Measurements from ENCODE around the gene ARSB.
"Not testable (repeated sequence)": the region's sequence is repeated elsewhere in the genome, so short reads cannot be mapped to it uniquely, and the experiment has no call there.

Gene ARSB

GRCh38 chr5:78763659-78764189, 221.4 kb downstream of the ARSB start:
- no peaks in the 10 kb centered on the region for H3K27me3 Mint-ChIP-seq
- H3K27ac Mint-ChIP-seq: no peak overlapping the region
- no peak overlapping the region for H3K4me3 Mint-ChIP-seq
- peaks cover 33% of the 10 kb centered on the region for H3K4me1 Mint-ChIP-seq
- H3K9me3 Mint-ChIP-seq: peaks cover 6% of the 10 kb centered on the region
- DNase-seq (ENCODE audit: low spot score in 2 of 2): no peak
- no peak for ATAC-seq (ENCODE audit: low read depth)
- H3K36me3 Mint-ChIP-seq: peaks cover 5% of the 10 kb centered on the region

GRCh38 chr5:78762743-78763142, 222.4 kb downstream of the ARSB start:
- H3K4me3 Mint-ChIP-seq; H3K9me3 Mint-ChIP-seq; H3K27ac Mint-ChIP-seq; H3K27me3 Mint-ChIP-seq; H3K36me3 Mint-ChIP-seq; ATAC-seq (ENCODE audit: low read depth); DNase-seq (ENCODE audit: low spot score in 2 of 2): not testable (repeated sequence)
- peaks cover 39% of the 10 kb centered on the region for H3K4me1 Mint-ChIP-seq

- DNase-seq (ENCODE audit: low spot score in 2 of 2) (no peak), ATAC-seq (ENCODE audit: low read depth) (no peak)
- H3K36me3 Mint-ChIP-seq: peaks cover 10% of the 10 kb centered on the region
- H3K4me3 Mint-ChIP-seq: no peak overlapping the region
- H3K27ac Mint-ChIP-seq: no peak overlapping the region
- H3K27me3 Mint-ChIP-seq: no peaks in the 10 kb centered on the region
- H3K4me1 Mint-ChIP-seq: peaks cover 48% of the 10 kb centered on the region
- H3K9me3 Mint-ChIP-seq: peaks cover 6% of the 10 kb centered on the region
These were observed 223.3 kb downstream of the ARSB start for GRCh38 chr5:78761840-78762239.

GRCh38 chr5:78760770-78761169, 224.3 kb downstream of the ARSB start:
- H3K9me3 Mint-ChIP-seq: peaks cover 6% of the 10 kb centered on the region
- peaks cover 47% of the 10 kb centered on the region for H3K4me1 Mint-ChIP-seq
- ATAC-seq (ENCODE audit: low read depth) (no peak), DNase-seq (ENCODE audit: low spot score in 2 of 2) (no peak)
- H3K27me3 Mint-ChIP-seq: no peaks in the 10 kb centered on the region
- H3K27ac Mint-ChIP-seq: peak overlapping the region; percentile 23
- peaks cover 10% of the 10 kb centered on the region for H3K36me3 Mint-ChIP-seq
- H3K4me3 Mint-ChIP-seq: peak overlapping the region; percentile 1

GRCh38 chr5:78760366-78760765, 224.7 kb downstream of the ARSB start:
- peak; percentile 89 for ATAC-seq (ENCODE audit: low read depth)
- Mint-ChIP-seq H3K27ac (peak overlapping the region; percentile 23), H3K36me3 (peaks cover 10% of the 10 kb centered on the region)

GRCh38 chr5:78758169-78758839, 226.8 kb downstream of the ARSB start:
- no peaks in the 10 kb centered on the region for H3K27me3 Mint-ChIP-seq
- no peak overlapping the region for H3K4me3 Mint-ChIP-seq
- H3K9me3 Mint-ChIP-seq: peaks cover 6% of the 10 kb centered on the region
- H3K4me1 Mint-ChIP-seq: peaks cover 45% of the 10 kb centered on the region
- peaks cover 10% of the 10 kb centered on the region for H3K36me3 Mint-ChIP-seq
- peak overlapping the region; percentile 76 for H3K27ac Mint-ChIP-seq
- DNase-seq (ENCODE audit: low spot score in 2 of 2) (no peak), ATAC-seq (ENCODE audit: low read depth) (peak; percentile 54)

More at GRCh38 chr5:78760366-78760765, 224.7 kb downstream of the ARSB start:
- H3K27me3 Mint-ChIP-seq: no peaks in the 10 kb centered on the region
- peak in 1 of 2 donors; percentile 52 for DNase-seq (ENCODE audit: low spot score in 2 of 2)
- H3K4me3 Mint-ChIP-seq: peak overlapping the region; percentile 1
- peaks cover 46% of the 10 kb centered on the region for H3K4me1 Mint-ChIP-seq
- peaks cover 6% of the 10 kb centered on the region for H3K9me3 Mint-ChIP-seq

- ATAC-seq (ENCODE audit: low read depth) (no peak), DNase-seq (ENCODE audit: low spot score in 2 of 2) (no peak)
- peak overlapping the region; percentile 76 for H3K27ac Mint-ChIP-seq
- H3K27me3 Mint-ChIP-seq: no peaks in the 10 kb centered on the region
- peaks cover 10% of the 10 kb centered on the region for H3K36me3 Mint-ChIP-seq
- H3K4me1 Mint-ChIP-seq: peaks cover 45% of the 10 kb centered on the region
- H3K9me3 Mint-ChIP-seq: peaks cover 6% of the 10 kb centered on the region
- H3K4me3 Mint-ChIP-seq: peak overlapping the region; percentile 16
These were observed 227.6 kb downstream of the ARSB start for GRCh38 chr5:78757269-78758053.

GRCh38 chr5:78756858-78757257, 228.3 kb downstream of the ARSB start:
- peak overlapping the region; percentile 76 for H3K27ac Mint-ChIP-seq
- H3K4me1 Mint-ChIP-seq: peaks cover 39% of the 10 kb centered on the region
- H3K27me3 Mint-ChIP-seq: no peaks in the 10 kb centered on the region
- DNase-seq (ENCODE audit: low spot score in 2 of 2): no peak
- no peak overlapping the region for H3K4me3 Mint-ChIP-seq
- peaks cover 4% of the 10 kb centered on the region for H3K9me3 Mint-ChIP-seq
- peaks cover 8% of the 10 kb centered on the region for H3K36me3 Mint-ChIP-seq
- no peak for ATAC-seq (ENCODE audit: low read depth)

- Mint-ChIP-seq H3K4me3 (no peak overlapping the region), H3K27ac (no peak overlapping the region)
These were observed 229.2 kb downstream of the ARSB start for GRCh38 chr5:78755822-78756429.

GRCh38 chr5:78754655-78755054, 230.5 kb downstream of the ARSB start:
- DNase-seq (ENCODE audit: low spot score in 2 of 2) (no peak), ATAC-seq (ENCODE audit: low read depth) (no peak)
- H3K27me3 Mint-ChIP-seq: no peaks in the 10 kb centered on the region
- H3K27ac Mint-ChIP-seq: no peak overlapping the region
- peaks cover 32% of the 10 kb centered on the region for H3K4me1 Mint-ChIP-seq
- H3K4me3 Mint-ChIP-seq: no peak overlapping the region
- H3K36me3 Mint-ChIP-seq: peaks cover 4% of the 10 kb centered on the region
- H3K9me3 Mint-ChIP-seq: no peaks in the 10 kb centered on the region

More at GRCh38 chr5:78755822-78756429, 229.2 kb downstream of the ARSB start:
- H3K27me3 Mint-ChIP-seq: no peaks in the 10 kb centered on the region
- ATAC-seq (ENCODE audit: low read depth): no peak
- H3K9me3 Mint-ChIP-seq: peaks cover 4% of the 10 kb centered on the region
- peaks cover 39% of the 10 kb centered on the region for H3K4me1 Mint-ChIP-seq
- DNase-seq (ENCODE audit: low spot score in 2 of 2): no peak
- H3K36me3 Mint-ChIP-seq: peaks cover 7% of the 10 kb centered on the region

GRCh38 chr5:78753093-78753531, 232.0 kb downstream of the ARSB start:
- no peak overlapping the region for H3K4me3 Mint-ChIP-seq
- peaks cover 28% of the 10 kb centered on the region for H3K4me1 Mint-ChIP-seq
- H3K27me3 Mint-ChIP-seq: no peaks in the 10 kb centered on the region
- H3K36me3 Mint-ChIP-seq: peaks cover 4% of the 10 kb centered on the region
- no peak overlapping the region for H3K27ac Mint-ChIP-seq
- DNase-seq (ENCODE audit: low spot score in 2 of 2) (no peak), ATAC-seq (ENCODE audit: low read depth) (no peak)
- no peaks in the 10 kb centered on the region for H3K9me3 Mint-ChIP-seq

GRCh38 chr5:78751872-78752271, 233.2 kb downstream of the ARSB start:
- ATAC-seq (ENCODE audit: low read depth) (no peak), DNase-seq (ENCODE audit: low spot score in 2 of 2) (no peak)
- Mint-ChIP-seq H3K4me3 (no peak overlapping the region), H3K27ac (no peak overlapping the region), H3K9me3 (no peaks in the 10 kb centered on the region), H3K4me1 (peaks cover 17% of the 10 kb centered on the region), H3K27me3 (no peaks in the 10 kb centered on the region), H3K36me3 (no peaks in the 10 kb centered on the region)

- H3K27me3 Mint-ChIP-seq: no peaks in the 10 kb centered on the region
- DNase-seq (ENCODE audit: low spot score in 2 of 2): no peak
- no peak for ATAC-seq (ENCODE audit: low read depth)
- H3K36me3 Mint-ChIP-seq: no peaks in the 10 kb centered on the region
- no peak overlapping the region for H3K4me3 Mint-ChIP-seq
- H3K4me1 Mint-ChIP-seq: peaks cover 15% of the 10 kb centered on the region
- H3K9me3 Mint-ChIP-seq: no peaks in the 10 kb centered on the region
- H3K27ac Mint-ChIP-seq: no peak overlapping the region
These were observed 234.8 kb downstream of the ARSB start for GRCh38 chr5:78750281-78750680.

Data from memory B cell (primary cell).